ENCODE data around the gene KIF21B.
A peak's percentile ranks its signal among the peaks of the same experiment; 100 is the strongest.
"Not testable (repeated sequence)": the region's sequence is repeated elsewhere in the genome, so short reads cannot be mapped to it uniquely, and the experiment has no call there.

The KIF21B gene

GRCh38 chr1:200968469-200969410, 54.8 kb downstream of the KIF21B start:
- no peak for DNase-seq

GRCh38 chr1:200967693-200968468, 55.6 kb downstream of the KIF21B start:
- DNase-seq, result no peak

GRCh38 chr1:200966934-200967333, 56.6 kb downstream of the KIF21B start:
- no peak for DNase-seq

- DNase-seq, result no peak
Observed at GRCh38 chr1:200965111-200965805, 58.3 kb downstream of the KIF21B start.

GRCh38 chr1:200963888-200964287, 59.6 kb downstream of the KIF21B start:
- DNase-seq, result not testable (repeated sequence)

GRCh38 chr1:200963076-200963475, 60.4 kb downstream of the KIF21B start:
- DNase-seq, result no peak

GRCh38 chr1:200962631-200963030, 60.9 kb downstream of the KIF21B start:
- no peak for DNase-seq

- not testable (repeated sequence) for DNase-seq
Observed at GRCh38 chr1:200962151-200962550, 61.4 kb downstream of the KIF21B start.

- no peak for DNase-seq
Observed at GRCh38 chr1:200960948-200961340, 62.6 kb downstream of the KIF21B start.

- no peak for DNase-seq
Observed at GRCh38 chr1:200960236-200960947, 63.1 kb downstream of the KIF21B start.

- no peak for DNase-seq
Observed at GRCh38 chr1:200959411-200959921, 64.0 kb downstream of the KIF21B start.

- DNase-seq, result no peak
Observed at GRCh38 chr1:200958597-200958996, 64.9 kb downstream of the KIF21B start.

GRCh38 chr1:200954434-200954833, 69.1 kb downstream of the KIF21B start:
- no peak for DNase-seq

GRCh38 chr1:200951016-200951415, 72.5 kb downstream of the KIF21B start:
- no peak for DNase-seq

GRCh38 chr1:200949626-200950025, 73.9 kb downstream of the KIF21B start:
- no peak for DNase-seq

- no peak for DNase-seq
Observed at GRCh38 chr1:200947059-200947566, 76.4 kb downstream of the KIF21B start.

- no peak for DNase-seq
Observed at GRCh38 chr1:200945111-200945510, 78.4 kb downstream of the KIF21B start.

GRCh38 chr1:200938955-200939354, 84.6 kb downstream of the KIF21B start:
- peak; percentile 19 for DNase-seq

GRCh38 chr1:200935286-200935962, 88.1 kb downstream of the KIF21B start:
- DNase-seq, result not testable (repeated sequence)

- no peak for DNase-seq
Observed at GRCh38 chr1:200934676-200935245, 88.8 kb downstream of the KIF21B start.

- no peak for DNase-seq
Observed at GRCh38 chr1:200931776-200932175, 91.7 kb downstream of the KIF21B start.

Data from CD4-positive, alpha-beta T cell treated with Interleukin-21 for 1 hour (primary cell).